ENCODE results near the gene CLCN4. TPM values are rescaled to one million over a fixed set of nuclear protein-coding genes. Genes with fewer than 3 reads are reported as not detected.

The CLCN4 gene
- total RNA-seq, 4 donors from 2014 or later: 72.5 to 307 (median 84.4) TPM

DNA sequence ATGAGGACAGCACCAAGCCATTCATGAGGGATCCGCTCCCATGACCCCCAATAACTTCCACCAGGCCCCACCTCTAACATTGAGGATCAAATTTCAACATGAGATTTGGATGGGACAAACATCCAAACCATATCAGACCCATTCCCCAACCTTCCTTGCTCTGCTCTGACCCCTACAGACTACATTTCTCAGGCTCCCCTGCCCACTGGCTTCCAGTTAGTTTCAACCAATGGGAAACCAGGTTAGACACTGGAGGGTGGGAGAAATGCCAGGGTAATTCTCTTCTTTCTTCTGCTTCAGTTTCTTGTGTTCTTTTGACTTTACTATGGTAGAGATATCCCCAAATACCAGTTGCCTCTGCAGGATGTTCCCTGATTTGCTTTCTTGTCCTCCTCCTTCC is 125.7 kb downstream of the CLCN4 start:
- Histone ChIP-seq H3K27me3 (no peaks in the 10 kb centered on the region), H3K4me1 (no peaks in the 10 kb centered on the region), H3K27ac (no peak overlapping the region), H3K4me3 (no peak overlapping the region), H3K36me3 (no peaks in the 10 kb centered on the region), H3K9me3 (no peaks in the 10 kb centered on the region)
- TF ChIP-seq, protein P1, sequence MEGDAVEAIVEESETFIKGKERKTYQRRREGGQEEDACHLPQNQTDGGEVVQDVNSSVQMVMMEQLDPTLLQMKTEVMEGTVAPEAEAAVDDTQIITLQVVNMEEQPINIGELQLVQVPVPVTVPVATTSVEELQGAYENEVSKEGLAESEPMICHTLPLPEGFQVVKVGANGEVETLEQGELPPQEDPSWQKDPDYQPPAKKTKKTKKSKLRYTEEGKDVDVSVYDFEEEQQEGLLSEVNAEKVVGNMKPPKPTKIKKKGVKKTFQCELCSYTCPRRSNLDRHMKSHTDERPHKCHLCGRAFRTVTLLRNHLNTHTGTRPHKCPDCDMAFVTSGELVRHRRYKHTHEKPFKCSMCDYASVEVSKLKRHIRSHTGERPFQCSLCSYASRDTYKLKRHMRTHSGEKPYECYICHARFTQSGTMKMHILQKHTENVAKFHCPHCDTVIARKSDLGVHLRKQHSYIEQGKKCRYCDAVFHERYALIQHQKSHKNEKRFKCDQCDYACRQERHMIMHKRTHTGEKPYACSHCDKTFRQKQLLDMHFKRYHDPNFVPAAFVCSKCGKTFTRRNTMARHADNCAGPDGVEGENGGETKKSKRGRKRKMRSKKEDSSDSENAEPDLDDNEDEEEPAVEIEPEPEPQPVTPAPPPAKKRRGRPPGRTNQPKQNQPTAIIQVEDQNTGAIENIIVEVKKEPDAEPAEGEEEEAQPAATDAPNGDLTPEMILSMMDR (IDR thresholded peaks at IDR 0.05 in 4 of 5, conservative IDR thresholded peaks at IDR 0.05 in 1 of 5): no peak
- no peak for TF ChIP-seq POLR2A (IDR thresholded peaks at IDR 0.05)
- DNase-seq (no peak), ATAC-seq (no peak)
- intact Hi-C loops (cut with DNase I; ENCODE audit: low total_unique reads): no loop called here
- in situ Hi-C loops (cut with MboI; ENCODE audit: low sequenced_read_pairs in 4 of 4): no loop called here

- in situ Hi-C loops (cut with MboI; ENCODE audit: low sequenced_read_pairs in 4 of 4) (no loop called here), intact Hi-C loops (cut with DNase I; ENCODE audit: low total_unique reads) (no loop called here)
- Histone ChIP-seq H3K4me1 (no peaks in the 10 kb centered on the region), H3K36me3 (no peaks in the 10 kb centered on the region), H3K4me3 (no peak overlapping the region), H3K9me3 (no peaks in the 10 kb centered on the region), H3K27me3 (no peaks in the 10 kb centered on the region), H3K27ac (no peak overlapping the region)
- DNase-seq (no peak), ATAC-seq (no peak)
- TF ChIP-seq, protein P1 (IDR thresholded peaks at IDR 0.05 in 4 of 5, conservative IDR thresholded peaks at IDR 0.05 in 1 of 5): no peak
- no peak for TF ChIP-seq POLR2A (IDR thresholded peaks at IDR 0.05)
Observed at GRCh38 chrX:10286195-10286594, 129.4 kb downstream of the CLCN4 start.

Other genes starting within 250 kb of the CLCN4 start
- not detected for gene CLDN34, start 189.6 kb upstream of the CLCN4 start, total RNA-seq